ENCODE data around the gene ARL4A. TPM values are rescaled to one million over a fixed set of nuclear protein-coding genes. Genes with fewer than 3 reads are reported as not detected.

Gene ARL4A
- total and polyA plus RNA-seq, 10 of the 15 experiments (the other 5 are each of a cell fraction or from before 2014, with no cell fraction given): 0.35 to 4.6 (median 2.7) TPM

DNA sequence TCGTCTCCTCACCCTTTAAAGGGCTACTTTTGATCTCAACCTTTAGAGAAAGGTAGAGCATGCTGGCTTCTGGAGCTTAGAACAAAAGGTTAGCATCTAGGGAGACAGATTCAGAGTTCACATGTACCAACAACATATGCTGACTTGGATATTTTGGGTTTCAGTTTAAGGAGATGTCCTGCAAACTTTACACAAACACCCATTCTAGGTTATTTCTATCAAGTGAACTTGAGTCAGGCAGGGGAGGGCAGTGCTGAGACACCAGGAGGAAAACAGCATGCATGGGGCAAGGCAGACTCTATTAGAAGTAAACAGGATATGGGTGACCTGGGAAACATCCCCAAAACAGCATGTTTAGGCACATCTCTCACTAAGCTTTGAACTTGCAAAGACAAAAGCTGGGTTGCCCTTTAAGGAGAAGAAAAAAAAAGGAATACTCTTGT is 43.8 kb downstream of the ARL4A start (continued):
- TF ChIP-seq, protein P1, sequence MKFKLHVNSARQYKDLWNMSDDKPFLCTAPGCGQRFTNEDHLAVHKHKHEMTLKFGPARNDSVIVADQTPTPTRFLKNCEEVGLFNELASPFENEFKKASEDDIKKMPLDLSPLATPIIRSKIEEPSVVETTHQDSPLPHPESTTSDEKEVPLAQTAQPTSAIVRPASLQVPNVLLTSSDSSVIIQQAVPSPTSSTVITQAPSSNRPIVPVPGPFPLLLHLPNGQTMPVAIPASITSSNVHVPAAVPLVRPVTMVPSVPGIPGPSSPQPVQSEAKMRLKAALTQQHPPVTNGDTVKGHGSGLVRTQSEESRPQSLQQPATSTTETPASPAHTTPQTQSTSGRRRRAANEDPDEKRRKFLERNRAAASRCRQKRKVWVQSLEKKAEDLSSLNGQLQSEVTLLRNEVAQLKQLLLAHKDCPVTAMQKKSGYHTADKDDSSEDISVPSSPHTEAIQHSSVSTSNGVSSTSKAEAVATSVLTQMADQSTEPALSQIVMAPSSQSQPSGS (IDR thresholded peaks at IDR 0.05; ENCODE audit: low read length): no peak
- TF ChIP-seq EGR1 (IDR thresholded peaks at IDR 0.05; ENCODE audit: borderline replicate concordance in 1 of 2, low read depth in 2 of 2, low read length in 2 of 2) (no peak), NBN (IDR thresholded peaks at IDR 0.05) (no peak), SREBF1 (IDR thresholded peaks at IDR 0.05; ENCODE audit: low read length) (no peak), WRNIP1 (IDR thresholded peaks at IDR 0.05; ENCODE audit: borderline replicate concordance, low read depth, low read length) (no peak), MYC (IDR thresholded peaks at IDR 0.05; ENCODE audit: insufficient read depth, insufficient read length, insufficient replicate concordance, low read length, severe bottlenecking) (no peak)

DNA sequence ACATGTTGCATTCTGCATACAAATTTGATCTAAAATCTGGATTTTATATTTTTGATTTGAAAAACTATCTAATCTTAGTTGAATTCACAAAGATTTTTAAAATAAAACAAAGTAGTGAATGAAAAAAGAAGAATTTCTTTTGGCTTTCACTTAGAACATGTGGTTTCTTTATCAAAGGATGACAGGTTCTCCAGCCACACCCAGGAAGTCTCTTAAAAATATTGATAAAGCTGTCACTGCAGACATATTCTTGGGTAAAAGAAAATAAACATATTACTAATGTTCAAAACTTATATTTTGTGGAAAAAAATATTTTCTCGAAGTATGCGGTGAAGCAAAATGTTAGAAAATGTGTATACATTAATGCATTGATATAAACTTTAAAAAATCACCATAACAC is 44.3 kb downstream of the ARL4A start:
- Histone ChIP-seq H3K4me3 (no peak overlapping the region), H3K27me3 (replicated peaks in 1 of 2; ENCODE audit: control insufficient read depth in 2 of 2, insufficient read depth in 2 of 2, low read length in 1 of 2) (no peaks in the 10 kb centered on the region), H2AFZ (ENCODE audit: control insufficient read depth, low read depth, low read length) (no peak overlapping the region), H3K4me1 (ENCODE audit: control insufficient read depth, insufficient read depth, low read length) (no peaks in the 10 kb centered on the region), H3K79me2 (ENCODE audit: control insufficient read depth, insufficient read depth, low read length) (no peaks in the 10 kb centered on the region), H3K4me2 (ENCODE audit: control insufficient read depth, insufficient read depth) (no peak overlapping the region), H3K27ac (ENCODE audit: control insufficient read depth, insufficient read depth) (no peak overlapping the region), H4K20me1 (ENCODE audit: control insufficient read depth, insufficient read depth) (no peaks in the 10 kb centered on the region), H3K9me3 (replicated peaks; ENCODE audit: control insufficient read depth, insufficient read depth, low read length) (no peaks in the 10 kb centered on the region), H3K36me3 (ENCODE audit: control insufficient read depth in 2 of 2, insufficient read depth in 2 of 2, low read length in 1 of 2) (no peaks in the 10 kb centered on the region), H3K9ac (ENCODE audit: control insufficient read depth, insufficient read depth, low read length) (no peak overlapping the region)
- DNase-seq (ENCODE audit: low read depth, low spot score) (no peak), FAIRE-seq (no peak), ATAC-seq (no peak)
- POLR2A ChIA-PET: no interaction called here
- TF ChIP-seq ESRRA (IDR thresholded peaks at IDR 0.05; ENCODE audit: low read length): no peak
- TF ChIP-seq ZNF217 (IDR thresholded peaks at IDR 0.05): no peak
- no peak for TF ChIP-seq HDGF (IDR thresholded peaks at IDR 0.05)
- TF ChIP-seq NR2C1 (IDR thresholded peaks at IDR 0.05): no peak
- TF ChIP-seq EGR1 (IDR thresholded peaks at IDR 0.05; ENCODE audit: borderline replicate concordance in 1 of 2, low read depth in 2 of 2, low read length in 2 of 2): no peak
- no peak for TF ChIP-seq ZNF622 (IDR thresholded peaks at IDR 0.05)
- TF ChIP-seq, protein P2, sequence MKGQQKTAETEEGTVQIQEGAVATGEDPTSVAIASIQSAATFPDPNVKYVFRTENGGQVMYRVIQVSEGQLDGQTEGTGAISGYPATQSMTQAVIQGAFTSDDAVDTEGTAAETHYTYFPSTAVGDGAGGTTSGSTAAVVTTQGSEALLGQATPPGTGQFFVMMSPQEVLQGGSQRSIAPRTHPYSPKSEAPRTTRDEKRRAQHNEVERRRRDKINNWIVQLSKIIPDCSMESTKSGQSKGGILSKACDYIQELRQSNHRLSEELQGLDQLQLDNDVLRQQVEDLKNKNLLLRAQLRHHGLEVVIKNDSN (IDR thresholded peaks at IDR 0.05; ENCODE audit: borderline replicate concordance, extremely low read length, insufficient read depth, low read depth, low read length): no peak
- TF ChIP-seq YY1 (IDR thresholded peaks at IDR 0.05; ENCODE audit: low read depth, low read length): no peak
- no peak for TF ChIP-seq POLR2AphosphoS2 (IDR thresholded peaks at IDR 0.05; ENCODE audit: low read depth, low read length)
- RAD21 ChIA-PET (ENCODE audit: unreplicated experiment): no interaction called here
- in situ Hi-C loops (cut with MboI) (no loop called here), intact Hi-C loops (cut with micrococcal nuclease; ENCODE audit: unreplicated experiment) (no loop called here)
- BruUV-seq (replicated peaks): no TSS peak
- CTCF ChIA-PET: no interaction called here
- SMC1A ChIA-PET (ENCODE audit: uncharacterized antibody, unreplicated experiment): no interaction called here
- WGBS (ENCODE audit: insufficient coverage, insufficient replicate concordance, low lambda C conversion rate, missing lambda C conversion rate): 70% methylated on average over 2 of the region's 2 CpGs
